Peyer's patch (tissue), 4 donors: ENCODE measurements around the gene FAM107B.

Experiments used
- CTCF ChIP-seq, 6 experiments: fragments of 450-650 bp in 4 of 6; fragments of 200-600 bp in 2 of 6; sonication (generic) in 1 of 6; IDR thresholded peaks; one replicate each; pipeline ENCODE4 v1.5.1; 2017 to 2019; ENCODE audit warnings: antibody characterized with exemption in 6 of 6, mild to moderate bottlenecking in 3 of 6, moderate library complexity in 1 of 6
- POLR2A ChIP-seq, 2 donors: fragments of 450-650 bp; IDR thresholded peaks; one replicate each; pipeline ENCODE4 v1.5.1; 2017; ENCODE audit warnings: antibody characterized with exemption in 2 of 2, mild to moderate bottlenecking in 2 of 2, moderate library complexity in 2 of 2

- TF ChIP-seq POLR2A (IDR thresholded peaks at IDR 0.05) (no peak), CTCF (IDR thresholded peaks at IDR 0.05) (no peak)
These were observed 96.1 kb downstream of the FAM107B start for GRCh38 chr10:14678637-14679036.
